Measurements from ENCODE around the gene RERE. TPM values are rescaled to one million over a fixed set of nuclear protein-coding genes. Genes with fewer than 3 reads are reported as not detected.

Gene RERE
- polyA plus RNA-seq, 1 of the 3 experiments (the other 2 are of a cell fraction), result 8.1 TPM

DNA sequence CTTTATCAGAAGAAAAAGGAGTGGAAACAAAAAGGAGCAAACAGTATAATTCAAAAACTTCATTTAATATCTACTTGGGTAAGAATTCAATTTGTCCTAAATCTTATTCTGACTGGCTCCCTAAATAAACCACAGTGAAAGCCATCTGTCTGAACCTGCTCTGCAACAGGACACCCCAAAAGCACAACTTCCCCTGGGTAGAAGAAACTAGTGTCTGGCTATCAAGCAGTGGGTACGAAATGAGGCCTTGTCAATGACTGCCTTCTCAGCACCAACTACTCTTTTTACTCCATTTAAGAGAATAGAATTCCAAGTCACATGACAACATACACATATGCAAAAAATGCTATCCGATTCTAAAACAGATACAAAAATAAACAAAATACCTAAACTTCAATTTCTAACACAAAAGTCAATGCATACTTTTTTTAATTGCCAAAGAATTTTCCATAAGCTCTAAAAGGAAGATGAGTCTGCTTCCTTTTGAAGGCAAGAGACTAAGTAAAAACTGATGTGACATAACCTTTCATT lies 292.7 kb downstream of the RERE start:
- Histone ChIP-seq H3F3A (replicated peaks; ENCODE audit: insufficient read depth) (peaks cover 24% of the 10 kb centered on the region), H3K4me2 (peak overlapping the region; percentile 81), H3K36me3 (replicated peaks in 1 of 2; ENCODE audit: control insufficient read depth in 1 of 2, insufficient read depth in 2 of 2, low read length in 1 of 2) (no peaks in the 10 kb centered on the region), H3K4me3 (ENCODE audit: low read depth in 2 of 2, low read length in 1 of 2) (peak overlapping the region; percentile 49 to 70; a peak in 3 of 4 replicates), H3K9me2 (no peaks in the 10 kb centered on the region), H4K20me1 (ENCODE audit: insufficient read depth) (no peaks in the 10 kb centered on the region), H3K27ac (ENCODE audit: low read depth in 2 of 2, low read length in 1 of 2) (peak overlapping the region; percentile 85 to 87), H2AFZ (ENCODE audit: low read depth) (no peak overlapping the region), H3K79me2 (ENCODE audit: insufficient read depth) (peaks cover 38% of the 10 kb centered on the region), H3K9me3 (no peaks in the 10 kb centered on the region), H3K27me3 (ENCODE audit: insufficient read depth) (no peaks in the 10 kb centered on the region), H3K4me1 (ENCODE audit: control insufficient read depth in 1 of 2, insufficient read depth in 2 of 2, low read depth in 1 of 2, low read length in 1 of 2) (peaks cover 15 to 24% of the 10 kb centered on the region in 2 experiments; a peak in 3 of 4 replicates), H3K9ac (peak overlapping the region; percentile 73; the same call in 1 of the 2 replicates)
- CTCF ChIA-PET, result interaction anchor here (0.8 to 0.9 kb wide), 2 partner anchors 15 to 37 kb away, joined by 3 read pairs; no protein-coding TSS in a partner anchor
- no peak for DNase-seq
- no peak for TF ChIP-seq SMC3 (IDR thresholded peaks at IDR 0.05; ENCODE audit: low read depth, low read length)
- POLR2A ChIA-PET, result no interaction called here
- 76% methylated on average over 2 of the region's 2 CpGs for WGBS (ENCODE audit: low lambda C conversion rate)

GRCh38 chr1:8523666-8524206 lies 293.7 kb downstream of the RERE start:
- H3K36me3 ChIP-seq (replicated peaks in 1 of 2; ENCODE audit: control insufficient read depth in 1 of 2, insufficient read depth in 2 of 2, low read length in 1 of 2), result no peaks in the 10 kb centered on the region
- no peaks in the 10 kb centered on the region for H3K9me2 ChIP-seq
- ChIA-PET POLR2A (no interaction called here), CTCF (no interaction called here)
- no peaks in the 10 kb centered on the region for H3K9me3 ChIP-seq
- H3K4me2 ChIP-seq, result peak overlapping the region; percentile 81; the same call in 1 of the 2 replicates
- H3K4me1 ChIP-seq (ENCODE audit: control insufficient read depth in 1 of 2, insufficient read depth in 2 of 2, low read depth in 1 of 2, low read length in 1 of 2), result peaks cover 15 to 24% of the 10 kb centered on the region in 2 experiments; a peak in 3 of 4 replicates
- no peak for DNase-seq
- TF ChIP-seq YY1 (IDR thresholded peaks at IDR 0.05; ENCODE audit: low read depth) (no peak), RFX5 (IDR thresholded peaks at IDR 0.05; ENCODE audit: low read length) (no peak), USF1 (IDR thresholded peaks at IDR 0.05; ENCODE audit: borderline replicate concordance, low read depth) (no peak), MAX (IDR thresholded peaks at IDR 0.05; ENCODE audit: low read depth) (no peak), POLR2AphosphoS5 (IDR thresholded peaks at IDR 0.05; ENCODE audit: low read depth, low read length) (no peak), RAD21 (IDR thresholded peaks at IDR 0.05; ENCODE audit: low read length) (no peak), TCF12 (IDR thresholded peaks at IDR 0.05) (no peak), ELF1 (IDR thresholded peaks at IDR 0.05) (no peak), FOXJ3 (CRISPR knock-in tag; IDR thresholded peaks at IDR 0.05) (no peak), NFIC (IDR thresholded peaks at IDR 0.05; ENCODE audit: borderline replicate concordance) (no peak)
- TF ChIP-seq, protein P1, sequence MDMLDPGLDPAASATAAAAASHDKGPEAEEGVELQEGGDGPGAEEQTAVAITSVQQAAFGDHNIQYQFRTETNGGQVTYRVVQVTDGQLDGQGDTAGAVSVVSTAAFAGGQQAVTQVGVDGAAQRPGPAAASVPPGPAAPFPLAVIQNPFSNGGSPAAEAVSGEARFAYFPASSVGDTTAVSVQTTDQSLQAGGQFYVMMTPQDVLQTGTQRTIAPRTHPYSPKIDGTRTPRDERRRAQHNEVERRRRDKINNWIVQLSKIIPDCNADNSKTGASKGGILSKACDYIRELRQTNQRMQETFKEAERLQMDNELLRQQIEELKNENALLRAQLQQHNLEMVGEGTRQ (IDR thresholded peaks at IDR 0.05; ENCODE audit: borderline replicate concordance, low read depth, low read length), result no peak
- WGBS (ENCODE audit: low lambda C conversion rate), result 86% methylated on average over 5 of the region's 5 CpGs
- no peak overlapping the region for H2AFZ ChIP-seq (ENCODE audit: low read depth)
- H4K20me1 ChIP-seq (ENCODE audit: insufficient read depth), result no peaks in the 10 kb centered on the region
- no peak overlapping the region for H3K4me3 ChIP-seq (ENCODE audit: low read depth in 2 of 2, low read length in 1 of 2)
- H3K79me2 ChIP-seq (ENCODE audit: insufficient read depth), result peaks cover 44% of the 10 kb centered on the region
- peaks cover 24% of the 10 kb centered on the region for H3F3A ChIP-seq (replicated peaks; ENCODE audit: insufficient read depth)
- H3K27ac ChIP-seq (ENCODE audit: low read depth in 2 of 2, low read length in 1 of 2), result peak overlapping the region in 1 of 2 experiments; percentile 87; a peak in 2 of 4 replicates
- H3K9ac ChIP-seq, result no peak overlapping the region
- H3K27me3 ChIP-seq (ENCODE audit: insufficient read depth), result no peaks in the 10 kb centered on the region

All from SK-N-SH (cell line).